Measurements from ENCODE around the gene CASP10.
"Not testable (repeated sequence)": the region's sequence is repeated elsewhere in the genome, so short reads cannot be mapped to it uniquely, and the experiment has no call there.

CASP10 gene

GRCh38 chr2:201182650-201183364 is at the start of gene CASP10:
Gene CASP10 (plus strand): TSS chr2:201183141. CDS start chr2:201185778, 2,637 bp downstream.
- DNase-seq, result no peak

GRCh38 chr2:201135386-201135785 is 47.6 kb upstream of the CASP10 start:
- no peak for DNase-seq

- DNase-seq, result no peak
Measured at GRCh38 chr2:201136889-201137321, 46.0 kb upstream of the CASP10 start.

- no peak for DNase-seq
Measured at GRCh38 chr2:201137505-201138400, 45.2 kb upstream of the CASP10 start.

GRCh38 chr2:201138401-201138970 is 44.5 kb upstream of the CASP10 start:
- DNase-seq, result no peak

GRCh38 chr2:201138986-201139781 is 43.8 kb upstream of the CASP10 start:
- DNase-seq, result not testable (repeated sequence)

- DNase-seq, result no peak
Measured at GRCh38 chr2:201139836-201140604, 42.9 kb upstream of the CASP10 start.

- DNase-seq, result no peak
Measured at GRCh38 chr2:201144101-201145051, 38.6 kb upstream of the CASP10 start.

GRCh38 chr2:201148434-201148990 is 34.4 kb upstream of the CASP10 start:
- DNase-seq, result no peak

GRCh38 chr2:201149064-201149820 is 33.7 kb upstream of the CASP10 start:
- DNase-seq, result no peak

GRCh38 chr2:201149821-201150165 is 33.1 kb upstream of the CASP10 start:
- not testable (repeated sequence) for DNase-seq

GRCh38 chr2:201150454-201151020 is 32.4 kb upstream of the CASP10 start:
- no peak for DNase-seq

- no peak for DNase-seq
Measured at GRCh38 chr2:201151127-201151981, 31.6 kb upstream of the CASP10 start.

GRCh38 chr2:201152517-201152916 is 30.4 kb upstream of the CASP10 start:
- no peak for DNase-seq

GRCh38 chr2:201152999-201153815 is 29.7 kb upstream of the CASP10 start:
- DNase-seq, result no peak

GRCh38 chr2:201154615-201155399 is 28.1 kb upstream of the CASP10 start:
- no peak for DNase-seq

GRCh38 chr2:201156036-201156435 is 26.9 kb upstream of the CASP10 start:
- no peak for DNase-seq

All from NCI-H2081 (cell line).